Measurements from ENCODE around the gene CCDC171. TPM values are rescaled to one million over a fixed set of nuclear protein-coding genes. Genes with fewer than 3 reads are reported as not detected.
A peak's percentile ranks its signal among the peaks of the same experiment; 100 is the strongest.

Gene CCDC171
- total RNA-seq, 1 donor from 2014 or later, result 3.3 TPM

GRCh38 chr9:15831384-15831783 is 278.5 kb downstream of the CCDC171 start:
- Histone ChIP-seq H3K4me3 (ENCODE audit: low read depth, low read length) (no peak overlapping the region), H3K36me3 (ENCODE audit: control insufficient read depth, insufficient read depth, low read length) (no peaks in the 10 kb centered on the region), H3K27me3 (ENCODE audit: control insufficient read depth, insufficient read depth, low read length) (no peaks in the 10 kb centered on the region)
- TF ChIP-seq CTCF (IDR thresholded peaks at IDR 0.05; ENCODE audit: insufficient read depth, low read length, poor library complexity, severe bottlenecking), result no peak
- no peak for DNase-seq (ENCODE audit: low read depth)

- no peaks in the 10 kb centered on the region for H3K36me3 ChIP-seq (ENCODE audit: control insufficient read depth, insufficient read depth, low read length)
- DNase-seq (ENCODE audit: low read depth), result no peak
- no peak for TF ChIP-seq CTCF (IDR thresholded peaks at IDR 0.05; ENCODE audit: insufficient read depth, low read length, poor library complexity, severe bottlenecking)
- H3K27me3 ChIP-seq (ENCODE audit: control insufficient read depth, insufficient read depth, low read length), result no peaks in the 10 kb centered on the region
- H3K4me3 ChIP-seq (ENCODE audit: low read depth, low read length), result no peak overlapping the region
Observed at GRCh38 chr9:15834541-15834940, 281.7 kb downstream of the CCDC171 start.

- no peaks in the 10 kb centered on the region for H3K36me3 ChIP-seq (ENCODE audit: control insufficient read depth, insufficient read depth, low read length)
- H3K4me3 ChIP-seq (ENCODE audit: low read depth, low read length), result no peak overlapping the region
- DNase-seq (ENCODE audit: low read depth), result peak; percentile 16
- H3K27me3 ChIP-seq (ENCODE audit: control insufficient read depth, insufficient read depth, low read length), result no peaks in the 10 kb centered on the region
- peak; percentile 57 for TF ChIP-seq CTCF (IDR thresholded peaks at IDR 0.05; ENCODE audit: insufficient read depth, low read length, poor library complexity, severe bottlenecking)
Observed at GRCh38 chr9:15837079-15837679, 284.3 kb downstream of the CCDC171 start.

DNA sequence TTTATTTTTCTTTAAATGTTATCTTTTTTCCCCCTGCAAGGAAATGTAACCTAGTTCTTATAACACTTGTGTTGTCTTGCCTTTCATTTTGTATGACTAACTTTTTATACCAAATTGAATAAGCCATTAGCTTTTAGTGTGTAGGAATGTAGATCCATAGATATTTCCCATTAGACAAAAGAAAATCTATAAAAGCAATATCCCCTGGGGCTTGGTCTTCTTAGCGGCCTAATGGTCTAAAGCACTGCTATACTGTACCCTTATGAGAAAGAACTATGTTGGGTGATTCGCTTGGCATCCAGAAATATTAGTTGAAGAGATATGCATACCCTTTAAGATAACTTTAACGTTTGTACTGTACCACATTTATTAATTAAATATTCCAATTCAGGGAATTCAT is 289.2 kb downstream of the CCDC171 start:
- no peaks in the 10 kb centered on the region for H3K27me3 ChIP-seq (ENCODE audit: control insufficient read depth, insufficient read depth, low read length)
- H3K4me3 ChIP-seq (ENCODE audit: low read depth, low read length), result no peak overlapping the region

DNA sequence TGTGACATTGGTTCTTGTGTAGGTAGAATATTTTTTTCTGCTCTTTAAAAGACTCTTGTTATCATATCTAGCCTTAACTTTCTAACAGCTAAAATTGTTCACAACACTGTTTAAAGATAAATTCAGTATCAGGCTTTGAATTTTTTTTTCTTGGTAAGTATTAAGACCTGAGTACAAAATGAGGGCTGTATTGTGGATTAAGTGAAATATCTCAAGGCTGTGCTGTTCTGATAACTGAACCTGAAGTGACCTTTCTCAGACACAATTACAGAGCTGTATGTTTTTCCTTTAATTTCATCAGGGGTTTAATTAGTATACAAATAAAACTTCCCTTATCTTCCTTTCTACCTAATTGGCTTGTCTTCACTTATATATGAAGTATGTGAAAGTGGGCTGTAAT is 290.5 kb downstream of the CCDC171 start:
- H3K36me3 ChIP-seq (ENCODE audit: control insufficient read depth, insufficient read depth, low read length), result no peaks in the 10 kb centered on the region
- H3K27me3 ChIP-seq (ENCODE audit: control insufficient read depth, insufficient read depth, low read length), result no peaks in the 10 kb centered on the region
- no peak for TF ChIP-seq CTCF (IDR thresholded peaks at IDR 0.05; ENCODE audit: insufficient read depth, low read length, poor library complexity, severe bottlenecking)
- DNase-seq (ENCODE audit: low read depth), result no peak
- no peak overlapping the region for H3K4me3 ChIP-seq (ENCODE audit: low read depth, low read length)

More for the DNA sequence above, 289.2 kb downstream of the CCDC171 start:
- no peak for TF ChIP-seq CTCF (IDR thresholded peaks at IDR 0.05; ENCODE audit: insufficient read depth, low read length, poor library complexity, severe bottlenecking)
- H3K36me3 ChIP-seq (ENCODE audit: control insufficient read depth, insufficient read depth, low read length), result no peaks in the 10 kb centered on the region
- DNase-seq (ENCODE audit: low read depth), result no peak

- Histone ChIP-seq H3K27me3 (ENCODE audit: control insufficient read depth, insufficient read depth, low read length) (no peaks in the 10 kb centered on the region), H3K4me3 (ENCODE audit: low read depth, low read length) (no peak overlapping the region), H3K36me3 (ENCODE audit: control insufficient read depth, insufficient read depth, low read length) (no peaks in the 10 kb centered on the region)
- TF ChIP-seq CTCF (IDR thresholded peaks at IDR 0.05; ENCODE audit: insufficient read depth, low read length, poor library complexity, severe bottlenecking), result no peak
- DNase-seq (ENCODE audit: low read depth), result no peak
Observed at GRCh38 chr9:15843931-15844330, 291.1 kb downstream of the CCDC171 start.
